ENCODE results near the gene THRSP. TPM values are rescaled to one million over a fixed set of nuclear protein-coding genes. Genes with fewer than 3 reads are reported as not detected.

THRSP gene
- total RNA-seq, 1 donor from 2014 or later: not detected

- no peak for DNase-seq
Observed at GRCh38 chr11:78097666-78098385, 34.2 kb downstream of the THRSP start.

- no peak for DNase-seq
Observed at GRCh38 chr11:78099666-78100065, 36.0 kb downstream of the THRSP start.

GRCh38 chr11:78100261-78100660 lies 36.6 kb downstream of the THRSP start:
- DNase-seq: no peak

GRCh38 chr11:78100676-78101472 lies 37.2 kb downstream of the THRSP start:
- no peak for DNase-seq

GRCh38 chr11:78109081-78110015 lies 45.7 kb downstream of the THRSP start:
- no peak for DNase-seq

GRCh38 chr11:78110351-78110750 lies 46.7 kb downstream of the THRSP start:
- DNase-seq: no peak

- no peak for DNase-seq
Observed at GRCh38 chr11:78110830-78111229, 47.2 kb downstream of the THRSP start.

- DNase-seq: no peak
Observed at GRCh38 chr11:78111298-78111697, 47.6 kb downstream of the THRSP start.

- DNase-seq: no peak
Observed at GRCh38 chr11:78112582-78113275, 49.1 kb downstream of the THRSP start.

Other genes with a start within 250 kb of the THRSP start
- gene RSF1, start 243.1 kb upstream of the THRSP start, total RNA-seq: 101 TPM
- 8.6 TPM for gene AAMDC, start 242.7 kb upstream of the THRSP start, total RNA-seq
- 50.8 TPM for gene INTS4, start 69.2 kb upstream of the THRSP start, total RNA-seq
- 0.78 TPM for gene KCTD14, start 40.6 kb upstream of the THRSP start, total RNA-seq
- gene NDUFC2, start 16.0 kb downstream of the THRSP start, total RNA-seq: 68.0 TPM
- 55.2 TPM for gene ALG8, start 75.8 kb downstream of the THRSP start, total RNA-seq
- gene KCTD21, start 124.8 kb downstream of the THRSP start, total RNA-seq: 6.4 TPM
- gene USP35, start 125.1 kb downstream of the THRSP start, total RNA-seq: 10.8 TPM